Cardiac muscle cell (in vitro differentiated cells and primary cell): ENCODE data around the gene TOX2. TPM values are rescaled to one million over a fixed set of nuclear protein-coding genes. Genes with fewer than 3 reads are reported as not detected.
A peak's percentile ranks its signal among the peaks of the same experiment; 100 is the strongest.

Experiments
- DNase-seq, 2 donors: peaks; one replicate each; pipeline versions ENCODE4 v3.0.0 to v3.0.0-alpha.2; 2010 to 2017; ENCODE audit warnings: low read depth in 1 of 2, low spot score in 1 of 2
- H3K27ac ChIP-seq: fragments of 200-600 bp; sonication (generic); 2 replicates; pipeline ENCODE4 v1.5.1; 2016
- H3K27me3 ChIP-seq: fragments of 200-600 bp; sonication (generic); 2 replicates; pipeline ENCODE4 v1.6.0; 2016; ENCODE audit warnings: control low read depth
- H3K36me3 ChIP-seq: fragments of 200-600 bp; sonication (generic); 2 replicates; pipeline ENCODE4 v1.5.1; 2016; ENCODE audit warnings: control low read depth
- H3K4me1 ChIP-seq: fragments of 200-600 bp; sonication (generic); 2 replicates; pipeline ENCODE4 v1.8.1; 2017; ENCODE audit warnings: low read depth, mild to moderate bottlenecking, mixed run types
- H3K4me3 ChIP-seq: fragments of 200-600 bp; sonication (generic); 2 replicates; pipeline ENCODE4 v1.5.1; 2016; ENCODE audit warnings: mild to moderate bottlenecking
- H3K9me3 ChIP-seq: fragments of 200-600 bp; sonication (generic); 2 replicates; pipeline ENCODE4 v1.5.1; 2017; ENCODE audit warnings: low read depth, mild to moderate bottlenecking, control low read depth
- CTCF ChIP-seq: IDR thresholded peaks from 2 replicates; pipeline ENCODE4 v1.5.1; 2012; ENCODE audit warnings: low read depth, mild to moderate bottlenecking, low read length
- polyA plus RNA-seq: library from polyadenylated mRNA; unstranded; fragments of >200 nt; fragmentation: Nextera tagmentation; extraction: Ambion mirVana; gene quantifications from 2 replicates; pipeline ENCODE4 v1.2.1, GENCODE V29; 2016
- total RNA-seq: library from RNA; depleted of rRNA; stranded (reverse); fragments of >200 nt; gene quantifications from 2 replicates; pipeline ENCODE4 v1.2.3, GENCODE V29; 2016

Gene TOX2
- total and polyA plus RNA-seq, 2 experiments from 2014 or later: 0.09 to 0.32 TPM

- H3K4me3 ChIP-seq: no peak overlapping the region
- H3K27me3 ChIP-seq: no peaks in the 10 kb centered on the region
- no peaks in the 10 kb centered on the region for H3K9me3 ChIP-seq
- H3K4me1 ChIP-seq: peaks cover 9% of the 10 kb centered on the region
- no peak for DNase-seq
- TF ChIP-seq CTCF: no peak
- no peak overlapping the region for H3K27ac ChIP-seq
- no peaks in the 10 kb centered on the region for H3K36me3 ChIP-seq
These were observed 60.0 kb downstream of the TOX2 start for GRCh38 chr20:43974695-43975094.

- no peaks in the 10 kb centered on the region for H3K36me3 ChIP-seq
- no peaks in the 10 kb centered on the region for H3K27me3 ChIP-seq
- H3K9me3 ChIP-seq: no peaks in the 10 kb centered on the region
- peaks cover 9% of the 10 kb centered on the region for H3K4me1 ChIP-seq
- TF ChIP-seq CTCF: no peak
- DNase-seq: peak in 1 of 2 donors; percentile 78
- no peak overlapping the region for H3K4me3 ChIP-seq
- H3K27ac ChIP-seq: no peak overlapping the region
These were observed 60.6 kb downstream of the TOX2 start for GRCh38 chr20:43975096-43975768.

DNA sequence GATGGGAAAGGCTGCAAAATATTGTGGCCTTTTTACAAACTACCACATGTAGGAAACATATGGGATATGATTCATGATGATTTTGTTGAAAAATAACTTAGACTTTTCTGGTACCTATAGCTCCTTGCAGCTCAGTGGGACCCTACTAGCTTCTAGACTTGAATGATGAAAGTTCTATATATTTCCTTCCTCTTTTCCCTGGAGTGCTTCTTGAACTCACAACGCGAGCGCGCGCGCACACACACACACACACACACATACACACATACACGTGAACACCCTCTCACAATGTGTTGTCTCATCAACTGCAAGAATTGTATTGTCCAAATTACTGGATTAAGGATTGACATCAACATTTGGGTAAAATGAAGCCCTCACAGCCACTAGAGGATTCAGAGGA lies 61.9 kb downstream of the TOX2 start:
- DNase-seq: no peak
- Histone ChIP-seq H3K27me3 (no peaks in the 10 kb centered on the region), H3K4me3 (no peak overlapping the region), H3K36me3 (no peaks in the 10 kb centered on the region), H3K4me1 (peaks cover 9% of the 10 kb centered on the region), H3K27ac (no peak overlapping the region), H3K9me3 (no peaks in the 10 kb centered on the region)
- TF ChIP-seq CTCF: no peak

GRCh38 chr20:43977252-43977651 lies 62.6 kb downstream of the TOX2 start:
- Histone ChIP-seq H3K27ac (no peak overlapping the region), H3K4me3 (no peak overlapping the region), H3K27me3 (no peaks in the 10 kb centered on the region), H3K36me3 (no peaks in the 10 kb centered on the region), H3K9me3 (no peaks in the 10 kb centered on the region), H3K4me1 (peaks cover 9% of the 10 kb centered on the region)
- no peak for DNase-seq
- no peak for TF ChIP-seq CTCF

- no peak for TF ChIP-seq CTCF
- no peaks in the 10 kb centered on the region for H3K36me3 ChIP-seq
- H3K4me3 ChIP-seq: no peak overlapping the region
These were observed 63.3 kb downstream of the TOX2 start for GRCh38 chr20:43977962-43978361.

More at GRCh38 chr20:43977962-43978361, 63.3 kb downstream of the TOX2 start:
- Histone ChIP-seq H3K9me3 (no peaks in the 10 kb centered on the region), H3K27ac (no peak overlapping the region), H3K4me1 (peaks cover 9% of the 10 kb centered on the region), H3K27me3 (no peaks in the 10 kb centered on the region)
- DNase-seq: peak in 1 of 2 donors; percentile 47
